ENCODE data around the gene TOMM70.

Gene TOMM70

GRCh38 chr3:100319951-100320350, 80.9 kb downstream of the TOMM70 start:
- no peak for DNase-seq

- DNase-seq = no peak
Observed at GRCh38 chr3:100317912-100318311, 83.0 kb downstream of the TOMM70 start.

GRCh38 chr3:100316641-100317069, 84.2 kb downstream of the TOMM70 start:
- no peak for DNase-seq

Measured in right forelimb (tissue), 1 donor.